Natural killer cell (primary cell): ENCODE measurements around the gene P3H2. TPM values are rescaled to one million over a fixed set of nuclear protein-coding genes. Genes with fewer than 3 reads are reported as not detected.

Source experiments
- ATAC-seq, 3 donors: fragments of 150-1000 bp in 2 of 3; fragments of 200-7000 bp in 1 of 3; cut with Tn5 transposase; 1 replicate in 1 of 3; 2 replicates in 2 of 3; pipeline ENCODE4 v1.10.0; 2021; ENCODE audit warnings: mild to moderate bottlenecking in 2 of 3, moderate library complexity in 2 of 3
- DNase-seq, 2 donors: peaks; one replicate each; pipeline versions ENCODE4 v3.0.0 to v3.0.0-alpha.2; 2013 to 2021; ENCODE audit warnings: mixed read lengths in 1 of 2
- H3K27ac ChIP-seq: one replicate; pipeline ENCODE4 v1.5.1; 2013; ENCODE audit warnings: mild to moderate bottlenecking, low read length
- H3K27me3 ChIP-seq: one replicate; pipeline ENCODE4 v1.6.1; 2013; ENCODE audit warnings: low read length; ENCODE audit not compliant: control insufficient read depth, insufficient read depth
- H3K36me3 ChIP-seq: one replicate; pipeline ENCODE4 v1.6.1; 2013; ENCODE audit warnings: low read length; ENCODE audit not compliant: control insufficient read depth, insufficient read depth
- H3K4me1 ChIP-seq: one replicate; pipeline ENCODE4 v1.6.1; 2013; ENCODE audit warnings: low read length; ENCODE audit not compliant: control insufficient read depth, insufficient read depth
- H3K4me3 ChIP-seq: one replicate; pipeline ENCODE4 v1.5.1; 2013; ENCODE audit warnings: low read length
- H3K9me3 ChIP-seq: one replicate; pipeline ENCODE4 v1.6.1; 2013; ENCODE audit warnings: low read length; ENCODE audit not compliant: control insufficient read depth, insufficient read depth
- H3K27ac Mint-ChIP-seq, 2 donors: one replicate each; pipeline ENCODE4 v1.8.0; 2022; ENCODE audit warnings: mild to moderate bottlenecking in 2 of 2, mixed read lengths in 2 of 2, moderate library complexity in 1 of 2
- H3K27me3 Mint-ChIP-seq, 2 donors: one replicate each; pipeline ENCODE4 v1.8.0; 2022; ENCODE audit warnings: low read depth in 2 of 2, mixed read lengths in 2 of 2
- H3K36me3 Mint-ChIP-seq: one replicate; pipeline ENCODE4 v1.8.0; 2022; ENCODE audit warnings: mixed read lengths
- H3K4me1 Mint-ChIP-seq, 2 donors: one replicate each; pipeline ENCODE4 v1.8.0; 2022; ENCODE audit warnings: mixed read lengths in 2 of 2
- H3K4me3 Mint-ChIP-seq: one replicate; pipeline ENCODE4 v1.8.0; 2022; ENCODE audit warnings: mild to moderate bottlenecking, moderate library complexity, mixed read lengths
- H3K9me3 Mint-ChIP-seq, 2 donors: one replicate each; pipeline ENCODE4 v1.8.0; 2022; ENCODE audit warnings: mixed read lengths in 2 of 2
- WGBS: methylation state at CpG from one replicate; pipeline ENCODE4 v1.1.7; 2013; ENCODE audit warnings: missing lambda C conversion rate; ENCODE audit not compliant: insufficient coverage; 5-methylcytosine and 5-hydroxymethylcytosine counted together
- intact Hi-C: fragments of 100-400 bp; cut with micrococcal nuclease; formaldehyde crosslinking; loops from one replicate; pipeline ENCODE4 v1.14.2; 2022
- total RNA-seq, 4 donors: library from RNA; stranded (reverse); fragments of 120-200 nt in 1 of 4; gene quantifications; one replicate each; pipeline versions ENCODE4 v1.2.3 to v1.2.4, GENCODE V29; 2013 to 2022
- TF ChIP-seq, protein P1 (sequence below): fragments of 200-600 bp; IDR thresholded peaks from one replicate; pipeline ENCODE4 v1.8.0; 2022; ENCODE audit warnings: antibody characterized with exemption

The P3H2 gene
- total RNA-seq, 3 donors from 2014 or later (not counting 1 experiment from before 2014, with no cell fraction given): 0.43 to 1.0 (median 0.64) TPM

DNA sequence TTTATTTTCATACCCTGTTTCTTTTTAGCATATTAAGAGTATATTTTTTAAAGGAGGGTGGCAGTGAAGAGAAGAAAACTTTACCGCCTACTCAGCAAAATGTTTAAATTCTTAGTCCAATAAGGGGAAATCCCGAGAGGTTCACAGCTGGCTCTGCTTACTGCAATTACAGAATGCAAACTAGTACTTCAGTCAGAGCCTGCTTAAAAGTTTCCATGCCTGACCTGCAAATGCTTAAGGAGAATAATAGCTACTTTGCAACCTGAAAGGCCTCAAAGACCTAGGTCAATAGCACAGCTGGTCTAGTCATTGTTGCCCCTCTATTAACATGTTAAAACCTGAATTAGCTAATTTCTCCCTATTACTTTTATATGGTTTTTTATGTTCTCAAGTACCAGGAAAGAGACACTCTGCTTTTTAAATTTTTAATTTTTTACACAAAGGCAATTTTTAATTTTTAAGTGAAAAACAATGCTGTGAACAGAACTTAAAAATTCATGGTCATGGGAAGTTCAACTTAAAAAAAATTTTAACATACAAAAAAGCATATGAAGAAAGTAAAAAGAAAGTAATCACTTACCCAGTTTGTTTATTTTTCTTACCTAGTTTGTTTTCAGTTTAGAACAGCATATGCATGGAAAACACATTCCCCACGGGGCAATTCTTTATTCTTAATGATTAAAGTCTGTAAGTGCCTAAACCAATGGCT, 79.2 kb downstream of the P3H2 start:
- no peak overlapping the region for H3K4me3 Mint-ChIP-seq
- no peak overlapping the region for H3K27ac ChIP-seq
- no peaks in the 10 kb centered on the region for H3K9me3 ChIP-seq
- ATAC-seq (no peak), DNase-seq (no peak)
- H3K4me1 ChIP-seq: no peaks in the 10 kb centered on the region
- H3K27me3 ChIP-seq: peaks cover 2% of the 10 kb centered on the region
- intact Hi-C loops: no loop called here
- WGBS: 90% methylated on average over 2 of the region's 3 CpGs
- no peak overlapping the region for H3K27ac Mint-ChIP-seq
- H3K27me3 Mint-ChIP-seq: no peaks in the 10 kb centered on the region
- no peaks in the 10 kb centered on the region for H3K36me3 ChIP-seq
- no peaks in the 10 kb centered on the region for H3K4me1 Mint-ChIP-seq
- no peaks in the 10 kb centered on the region for H3K36me3 Mint-ChIP-seq
- no peak overlapping the region for H3K4me3 ChIP-seq
- H3K9me3 Mint-ChIP-seq: peaks cover 3% of the 10 kb centered on the region in 2 donors
- TF ChIP-seq, protein P1, sequence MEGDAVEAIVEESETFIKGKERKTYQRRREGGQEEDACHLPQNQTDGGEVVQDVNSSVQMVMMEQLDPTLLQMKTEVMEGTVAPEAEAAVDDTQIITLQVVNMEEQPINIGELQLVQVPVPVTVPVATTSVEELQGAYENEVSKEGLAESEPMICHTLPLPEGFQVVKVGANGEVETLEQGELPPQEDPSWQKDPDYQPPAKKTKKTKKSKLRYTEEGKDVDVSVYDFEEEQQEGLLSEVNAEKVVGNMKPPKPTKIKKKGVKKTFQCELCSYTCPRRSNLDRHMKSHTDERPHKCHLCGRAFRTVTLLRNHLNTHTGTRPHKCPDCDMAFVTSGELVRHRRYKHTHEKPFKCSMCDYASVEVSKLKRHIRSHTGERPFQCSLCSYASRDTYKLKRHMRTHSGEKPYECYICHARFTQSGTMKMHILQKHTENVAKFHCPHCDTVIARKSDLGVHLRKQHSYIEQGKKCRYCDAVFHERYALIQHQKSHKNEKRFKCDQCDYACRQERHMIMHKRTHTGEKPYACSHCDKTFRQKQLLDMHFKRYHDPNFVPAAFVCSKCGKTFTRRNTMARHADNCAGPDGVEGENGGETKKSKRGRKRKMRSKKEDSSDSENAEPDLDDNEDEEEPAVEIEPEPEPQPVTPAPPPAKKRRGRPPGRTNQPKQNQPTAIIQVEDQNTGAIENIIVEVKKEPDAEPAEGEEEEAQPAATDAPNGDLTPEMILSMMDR: no peak

DNA sequence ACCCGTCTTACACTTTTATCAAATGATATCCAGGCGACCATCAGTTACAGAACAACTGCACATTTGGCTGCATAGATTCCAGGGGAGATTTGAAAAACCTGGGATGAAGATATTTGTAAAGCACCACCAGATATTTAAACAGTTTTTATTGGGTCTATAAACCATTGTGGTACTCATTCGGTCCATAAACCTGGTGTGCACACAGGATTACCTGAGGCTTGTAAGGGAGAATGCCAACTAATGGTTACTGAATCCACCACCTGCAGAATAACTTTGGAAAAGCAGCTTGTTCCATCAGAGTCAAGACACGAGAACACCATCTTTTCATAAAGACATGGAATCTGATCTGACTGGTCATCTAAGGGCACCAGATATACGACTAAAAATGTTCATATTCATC, 80.6 kb downstream of the P3H2 start:
- H3K27ac ChIP-seq: no peak overlapping the region
- TF ChIP-seq, protein P1: no peak
- no peaks in the 10 kb centered on the region for H3K27me3 Mint-ChIP-seq
- H3K4me3 Mint-ChIP-seq: no peak overlapping the region
- peaks cover 0 to 2% of the 10 kb centered on the region in 2 donors for H3K9me3 Mint-ChIP-seq
- no peaks in the 10 kb centered on the region for H3K9me3 ChIP-seq
- H3K4me3 ChIP-seq: no peak overlapping the region
- H3K36me3 ChIP-seq: no peaks in the 10 kb centered on the region
- no peak overlapping the region for H3K27ac Mint-ChIP-seq
- 68% methylated on average over 5 of the region's 5 CpGs for WGBS
- H3K36me3 Mint-ChIP-seq: no peaks in the 10 kb centered on the region
- H3K4me1 Mint-ChIP-seq: no peaks in the 10 kb centered on the region
- no peaks in the 10 kb centered on the region for H3K4me1 ChIP-seq
- ATAC-seq (no peak), DNase-seq (no peak)
- intact Hi-C loops: no loop called here
- H3K27me3 ChIP-seq: peaks cover 2% of the 10 kb centered on the region

DNA sequence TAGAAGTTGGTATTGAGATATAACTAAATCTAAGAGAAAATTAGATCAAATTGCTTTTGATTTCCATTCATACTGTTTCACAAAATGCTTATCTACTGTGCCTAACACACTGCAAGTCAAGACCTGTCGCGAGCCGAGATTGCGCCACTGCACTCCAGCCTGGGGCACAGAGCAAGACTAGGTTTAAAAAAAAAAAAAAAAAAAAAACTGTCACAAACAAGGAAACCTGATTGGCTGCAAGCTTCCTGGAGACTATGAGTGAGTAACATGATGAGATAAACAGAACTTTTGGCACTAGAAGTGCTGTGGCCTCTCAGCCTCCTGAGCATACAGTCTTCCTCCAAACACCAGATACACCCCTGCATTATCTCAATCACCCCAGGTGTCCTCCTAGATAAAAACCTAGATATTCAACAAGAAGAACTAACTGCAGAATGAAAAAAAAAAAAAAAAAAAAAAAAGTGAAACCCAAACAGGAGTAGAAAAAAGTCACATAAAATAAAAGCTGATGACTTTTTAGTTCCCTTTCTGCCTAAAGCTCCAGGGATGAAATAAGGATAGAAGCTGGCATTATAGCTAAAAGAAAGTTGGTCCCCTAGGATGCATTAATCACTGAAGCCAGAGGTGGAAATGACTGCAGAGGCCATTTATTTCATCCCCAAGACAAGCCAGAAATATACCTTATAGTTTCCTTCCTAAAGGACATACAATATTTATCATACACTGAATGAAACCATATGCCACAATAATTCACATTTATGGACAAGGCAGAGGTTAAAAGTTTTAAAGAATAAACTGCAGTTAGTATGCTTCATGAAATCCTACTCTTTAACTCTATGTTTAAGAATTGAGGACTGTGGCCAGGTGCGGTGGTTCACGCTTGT, 82.4 kb downstream of the P3H2 start:
- Histone ChIP-seq H3K4me3 (no peak overlapping the region), H3K9me3 (no peaks in the 10 kb centered on the region), H3K4me1 (no peaks in the 10 kb centered on the region), H3K27me3 (peaks cover 2% of the 10 kb centered on the region), H3K36me3 (no peaks in the 10 kb centered on the region), H3K27ac (no peak overlapping the region)
- no peak overlapping the region for H3K4me3 Mint-ChIP-seq
- ATAC-seq: no peak
- H3K9me3 Mint-ChIP-seq: peaks cover 0 to 2% of the 10 kb centered on the region in 2 donors
- H3K27me3 Mint-ChIP-seq: no peaks in the 10 kb centered on the region
- no peaks in the 10 kb centered on the region for H3K36me3 Mint-ChIP-seq
- WGBS: 54% methylated on average over 6 of the region's 6 CpGs
- TF ChIP-seq, protein P1: no peak
- DNase-seq: no peak
- no peaks in the 10 kb centered on the region for H3K4me1 Mint-ChIP-seq
- no peak overlapping the region for H3K27ac Mint-ChIP-seq
- intact Hi-C loops: no loop called here
